ENCODE measurements around the gene TEK. TPM values are rescaled to one million over a fixed set of nuclear protein-coding genes. Genes with fewer than 3 reads are reported as not detected.
A peak's percentile ranks its signal among the peaks of the same experiment; 100 is the strongest.

Gene TEK
- total RNA-seq: 1 to 10 TPM; 3.2 to 3.9 TPM
- polyA plus RNA-seq (ENCODE audit: insufficient read depth, low read depth, low replicate concordance): 3.7 TPM
- long read RNA-seq, donor 1: 0 reads
- long read RNA-seq, donor 2: 0 reads

DNA sequence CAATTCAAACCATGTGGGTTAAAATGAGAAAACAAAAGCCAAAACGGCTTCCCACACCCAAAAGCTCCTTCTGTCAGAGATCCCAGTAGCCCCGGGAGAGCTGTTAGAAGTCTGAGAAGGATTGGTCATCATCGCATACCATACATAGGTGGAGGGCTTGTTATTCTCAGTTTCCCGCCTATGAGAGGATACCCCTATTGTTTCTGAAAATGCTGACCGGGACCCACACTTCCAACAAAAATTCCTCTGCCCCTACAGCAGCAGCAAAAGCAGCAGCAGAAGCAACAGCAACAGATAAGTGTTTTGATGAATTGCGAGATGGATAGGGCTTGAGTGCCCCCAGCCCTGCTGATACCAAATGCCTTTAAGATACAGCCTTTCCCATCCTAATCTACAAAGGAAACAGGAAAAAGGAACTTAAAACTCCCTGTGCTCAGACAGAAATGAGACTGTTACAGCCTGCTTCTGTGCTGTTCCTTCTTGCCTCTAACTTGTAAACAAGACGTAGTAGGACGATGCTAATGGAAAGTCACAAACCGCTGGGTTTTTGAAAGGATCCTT is at the start of gene TEK:
Gene TEK (plus strand): TSS at position 245 of the 561 bp plus-strand sequence. CDS start 366 bp downstream, outside the sequence.
- no peak for TF ChIP-seq POLR2A (IDR thresholded peaks at IDR 0.05)
- TF ChIP-seq, protein P1, sequence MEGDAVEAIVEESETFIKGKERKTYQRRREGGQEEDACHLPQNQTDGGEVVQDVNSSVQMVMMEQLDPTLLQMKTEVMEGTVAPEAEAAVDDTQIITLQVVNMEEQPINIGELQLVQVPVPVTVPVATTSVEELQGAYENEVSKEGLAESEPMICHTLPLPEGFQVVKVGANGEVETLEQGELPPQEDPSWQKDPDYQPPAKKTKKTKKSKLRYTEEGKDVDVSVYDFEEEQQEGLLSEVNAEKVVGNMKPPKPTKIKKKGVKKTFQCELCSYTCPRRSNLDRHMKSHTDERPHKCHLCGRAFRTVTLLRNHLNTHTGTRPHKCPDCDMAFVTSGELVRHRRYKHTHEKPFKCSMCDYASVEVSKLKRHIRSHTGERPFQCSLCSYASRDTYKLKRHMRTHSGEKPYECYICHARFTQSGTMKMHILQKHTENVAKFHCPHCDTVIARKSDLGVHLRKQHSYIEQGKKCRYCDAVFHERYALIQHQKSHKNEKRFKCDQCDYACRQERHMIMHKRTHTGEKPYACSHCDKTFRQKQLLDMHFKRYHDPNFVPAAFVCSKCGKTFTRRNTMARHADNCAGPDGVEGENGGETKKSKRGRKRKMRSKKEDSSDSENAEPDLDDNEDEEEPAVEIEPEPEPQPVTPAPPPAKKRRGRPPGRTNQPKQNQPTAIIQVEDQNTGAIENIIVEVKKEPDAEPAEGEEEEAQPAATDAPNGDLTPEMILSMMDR (IDR thresholded peaks at IDR 0.05): no peak
- Histone ChIP-seq H3K36me3 (ENCODE audit: low read depth, missing control alignments) (no peaks in the 10 kb centered on the region), H3K4me3 (no peak within 1 kb of the TSS), H3K4me1 (no peaks in the 10 kb centered on the region), H3K27me3 (no peaks in the 10 kb centered on the region), H3K27ac (peak within 1 kb of the TSS in 1 of 2 donors; percentile 33), H3K9me3 (no peaks in the 10 kb centered on the region)
- DNase-seq: no peak
- intact Hi-C loops (cut with DNase I; ENCODE audit: low total_unique reads): no loop called here
- whole genome bisulfite sequencing, 2 donors: 15% methylated on average over 9 of the region's 9 CpGs

DNA sequence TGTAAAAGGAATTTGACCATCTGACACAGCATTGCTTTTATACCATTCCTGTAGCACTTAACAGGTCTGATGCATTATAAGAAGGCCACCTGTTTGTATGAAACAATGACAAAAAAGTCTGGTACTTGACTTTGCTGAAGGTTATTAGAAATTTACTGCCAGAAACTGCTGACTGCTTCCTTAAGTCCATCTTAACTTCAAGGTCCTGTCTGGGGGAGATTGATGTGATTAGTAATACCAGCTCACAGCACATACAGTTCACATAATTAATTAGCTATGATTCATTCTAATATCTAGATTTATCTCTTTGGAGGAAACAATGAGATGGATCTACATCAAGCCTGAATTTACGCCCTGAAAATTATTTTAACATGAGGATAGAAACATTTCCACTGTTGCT is 49.6 kb upstream of the TEK start:
- intact Hi-C loops (cut with DNase I; ENCODE audit: low total_unique reads): no loop called here
- Histone ChIP-seq H3K4me1 (no peaks in the 10 kb centered on the region), H3K27me3 (no peaks in the 10 kb centered on the region), H3K9me3 (no peaks in the 10 kb centered on the region), H3K27ac (no peak overlapping the region), H3K4me3 (no peak overlapping the region), H3K36me3 (ENCODE audit: low read depth, missing control alignments) (no peaks in the 10 kb centered on the region)
- WGBS, 2 donors: 77 to 91% methylated on average over 1 of the region's 1 CpG
- DNase-seq: no peak
- TF ChIP-seq, protein P1 (IDR thresholded peaks at IDR 0.05): no peak
- TF ChIP-seq POLR2A (IDR thresholded peaks at IDR 0.05): no peak

DNA sequence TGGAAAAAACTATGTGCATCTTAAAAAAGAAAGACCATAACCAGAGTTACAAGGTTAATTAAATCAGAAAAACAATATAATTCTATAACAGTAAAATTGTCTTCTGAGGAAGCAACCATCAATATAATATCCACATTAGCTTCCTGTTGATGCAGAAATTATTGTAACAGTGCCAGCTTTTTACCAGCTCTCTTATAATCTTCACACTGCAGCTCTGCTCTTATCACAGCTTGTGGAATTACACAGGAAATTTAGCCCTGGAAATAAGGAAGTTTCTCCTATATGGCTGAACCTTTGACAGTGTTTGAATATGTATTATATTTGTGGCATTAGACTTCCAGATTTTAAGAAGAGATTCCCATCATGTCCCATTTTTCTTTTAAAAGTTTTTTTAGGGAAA is 49.1 kb upstream of the TEK start:
- Histone ChIP-seq H3K4me3 (no peak overlapping the region), H3K27me3 (no peaks in the 10 kb centered on the region), H3K27ac (no peak overlapping the region), H3K9me3 (no peaks in the 10 kb centered on the region), H3K36me3 (ENCODE audit: low read depth, missing control alignments) (no peaks in the 10 kb centered on the region), H3K4me1 (no peaks in the 10 kb centered on the region)
- no peak for TF ChIP-seq POLR2A (IDR thresholded peaks at IDR 0.05)
- TF ChIP-seq, protein P1 (IDR thresholded peaks at IDR 0.05): no peak
- no peak for DNase-seq
- intact Hi-C loops (cut with DNase I; ENCODE audit: low total_unique reads): no loop called here

DNA sequence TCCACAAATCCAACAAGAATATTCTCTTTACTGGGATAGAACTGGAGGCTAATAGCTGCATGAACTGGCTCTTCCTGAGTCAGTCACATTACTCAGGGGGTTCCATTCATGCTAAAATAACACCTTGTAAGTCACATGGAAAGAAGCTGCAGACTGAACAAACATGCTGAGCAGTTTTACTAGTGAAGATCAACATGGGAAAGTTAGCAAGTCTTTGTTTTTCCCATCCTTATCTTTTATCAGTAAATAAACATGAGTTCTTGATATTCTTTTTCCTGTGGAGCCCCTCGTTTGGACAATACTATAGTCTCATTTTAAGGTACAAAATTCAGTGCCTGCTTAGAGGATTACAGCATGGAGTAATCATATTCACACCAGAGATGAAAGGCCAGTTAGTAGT is 43.7 kb upstream of the TEK start:
- intact Hi-C loops (cut with DNase I; ENCODE audit: low total_unique reads): no loop called here
- 31 to 55% methylated on average over 1 of the region's 1 CpG for WGBS, 2 donors

More for the DNA sequence above, 43.7 kb upstream of the TEK start:
- no peaks in the 10 kb centered on the region for H3K4me1 ChIP-seq
- no peak overlapping the region for H3K4me3 ChIP-seq
- no peak for DNase-seq
- no peaks in the 10 kb centered on the region for H3K27me3 ChIP-seq
- TF ChIP-seq, protein P1 (IDR thresholded peaks at IDR 0.05): no peak
- TF ChIP-seq POLR2A (IDR thresholded peaks at IDR 0.05): no peak
- H3K9me3 ChIP-seq: no peaks in the 10 kb centered on the region
- H3K27ac ChIP-seq: no peak overlapping the region
- no peaks in the 10 kb centered on the region for H3K36me3 ChIP-seq (ENCODE audit: low read depth, missing control alignments)

Data from testis (tissue), 5 donors.